GM19328 (cell line): Measurements from ENCODE around the gene VAV1.
"Not testable (repeated sequence)": the region's sequence is repeated elsewhere in the genome, so short reads cannot be mapped to it uniquely, and the experiment has no call there.

Experiments
- ATAC-seq: cut with Tn5 transposase; IDR thresholded peaks from one replicate; pipeline ENCODE4 v1.9.1; 2021; ENCODE audit warnings: mild to moderate bottlenecking, moderate library complexity; ENCODE audit not compliant: unreplicated experiment

VAV1 gene

GRCh38 chr19:6842871-6843607 is 70.5 kb downstream of the VAV1 start:
- no peak for ATAC-seq

GRCh38 chr19:6847828-6848200 is 75.3 kb downstream of the VAV1 start:
- ATAC-seq = no peak

- no peak for ATAC-seq
These were observed 76.5 kb downstream of the VAV1 start for GRCh38 chr19:6848986-6849385.

- no peak for ATAC-seq
These were observed 77.4 kb downstream of the VAV1 start for GRCh38 chr19:6849876-6850275.

- ATAC-seq = no peak
These were observed 78.9 kb downstream of the VAV1 start for GRCh38 chr19:6851359-6851758.

GRCh38 chr19:6852001-6852400 is 79.5 kb downstream of the VAV1 start:
- ATAC-seq = no peak

GRCh38 chr19:6853868-6854267 is 81.4 kb downstream of the VAV1 start:
- ATAC-seq = no peak

- no peak for ATAC-seq
These were observed 82.2 kb downstream of the VAV1 start for GRCh38 chr19:6854758-6855157.

- no peak for ATAC-seq
These were observed 84.4 kb downstream of the VAV1 start for GRCh38 chr19:6856749-6857372.

GRCh38 chr19:6861683-6862286 is 89.3 kb downstream of the VAV1 start:
- ATAC-seq = no peak

GRCh38 chr19:6862673-6863078 is 90.2 kb downstream of the VAV1 start:
- no peak for ATAC-seq

- ATAC-seq = no peak
These were observed 91.9 kb downstream of the VAV1 start for GRCh38 chr19:6864325-6864940.

- no peak for ATAC-seq
These were observed 93.3 kb downstream of the VAV1 start for GRCh38 chr19:6865849-6866248.

GRCh38 chr19:6866741-6867151 is 94.2 kb downstream of the VAV1 start:
- ATAC-seq = no peak

- no peak for ATAC-seq
These were observed 95.8 kb downstream of the VAV1 start for GRCh38 chr19:6868351-6868750.

GRCh38 chr19:6869151-6869882 is 96.8 kb downstream of the VAV1 start:
- not testable (repeated sequence) for ATAC-seq

- no peak for ATAC-seq
These were observed 101.4 kb downstream of the VAV1 start for GRCh38 chr19:6873708-6874431.

GRCh38 chr19:6875218-6875617 is 102.7 kb downstream of the VAV1 start:
- no peak for ATAC-seq

GRCh38 chr19:6876748-6877147 is 104.2 kb downstream of the VAV1 start:
- no peak for ATAC-seq

GRCh38 chr19:6877766-6878165 is 105.3 kb downstream of the VAV1 start:
- no peak for ATAC-seq
